IPS-15b (cell line): ENCODE results near the gene MYLK3.

ENCODE experiments used
- H3K27me3 ChIP-seq: one replicate; pipeline ENCODE4 v1.6.1; 2013; ENCODE audit warnings: low read length; ENCODE audit not compliant: control insufficient read depth, insufficient read depth
- H3K36me3 ChIP-seq: one replicate; pipeline ENCODE4 v1.6.1; 2013; ENCODE audit warnings: low read length; ENCODE audit not compliant: control insufficient read depth, insufficient read depth
- H3K4me1 ChIP-seq: one replicate; pipeline ENCODE4 v1.6.1; 2013; ENCODE audit warnings: mild to moderate bottlenecking, low read length; ENCODE audit not compliant: control insufficient read depth, insufficient read depth
- H3K4me3 ChIP-seq: one replicate; pipeline ENCODE4 v1.5.1; 2013; ENCODE audit warnings: low read depth, low read length
- H3K9ac ChIP-seq: one replicate; pipeline ENCODE4 v1.6.1; 2013; ENCODE audit warnings: low read depth, mild to moderate bottlenecking, low read length
- H3K9me3 ChIP-seq: one replicate; pipeline ENCODE4 v1.6.1; 2013; ENCODE audit warnings: mild to moderate bottlenecking, low read length; ENCODE audit not compliant: control insufficient read depth, insufficient read depth

MYLK3 gene

DNA sequence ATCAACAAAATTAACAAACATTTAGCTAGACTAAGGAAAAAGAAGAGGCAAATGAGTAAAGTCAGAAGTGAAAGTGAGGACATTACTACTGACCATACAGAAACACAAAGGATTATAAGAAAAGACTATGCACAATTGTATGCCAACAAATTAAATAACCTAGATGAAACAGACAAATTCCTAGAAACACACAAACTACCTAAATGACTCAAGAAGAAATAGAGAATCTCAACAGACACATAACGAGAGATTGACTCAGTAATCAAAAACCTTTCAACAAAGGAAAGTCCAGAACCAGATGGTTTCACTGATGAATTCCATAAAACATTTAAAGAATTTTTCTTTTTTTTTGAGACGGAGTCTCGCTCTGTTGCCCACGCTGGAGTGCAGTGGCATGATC is 35.7 kb upstream of the MYLK3 start:
- H3K4me3 ChIP-seq = no peak overlapping the region
- H3K4me1 ChIP-seq = peaks cover 8% of the 10 kb centered on the region
- H3K9me3 ChIP-seq = peaks cover under 1% of the 10 kb centered on the region
- H3K9ac ChIP-seq = no peak overlapping the region
- H3K27me3 ChIP-seq = no peaks in the 10 kb centered on the region
- no peaks in the 10 kb centered on the region for H3K36me3 ChIP-seq

DNA sequence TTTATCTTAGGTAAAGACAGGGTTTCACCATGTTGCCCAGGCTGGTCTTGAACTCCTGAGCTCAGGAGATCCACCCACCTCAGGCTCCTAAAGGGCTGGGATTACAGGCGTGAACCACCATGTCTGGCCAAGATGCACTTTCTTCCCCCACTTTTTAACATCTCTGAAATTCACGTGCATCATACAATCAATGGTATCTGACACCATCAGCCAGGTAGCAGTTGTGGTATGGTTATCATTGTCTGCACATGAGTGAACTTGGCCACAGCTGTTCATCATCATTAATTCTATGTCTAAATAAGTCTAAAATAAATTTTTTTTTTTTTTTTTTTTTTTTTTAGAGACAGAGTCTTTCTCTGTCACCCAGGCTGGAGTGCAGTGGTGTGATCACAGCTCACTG is 34.2 kb upstream of the MYLK3 start:
- Histone ChIP-seq H3K9ac (no peak overlapping the region), H3K4me1 (peaks cover 2% of the 10 kb centered on the region), H3K27me3 (no peaks in the 10 kb centered on the region), H3K4me3 (no peak overlapping the region), H3K9me3 (peaks cover 4% of the 10 kb centered on the region), H3K36me3 (no peaks in the 10 kb centered on the region)

DNA sequence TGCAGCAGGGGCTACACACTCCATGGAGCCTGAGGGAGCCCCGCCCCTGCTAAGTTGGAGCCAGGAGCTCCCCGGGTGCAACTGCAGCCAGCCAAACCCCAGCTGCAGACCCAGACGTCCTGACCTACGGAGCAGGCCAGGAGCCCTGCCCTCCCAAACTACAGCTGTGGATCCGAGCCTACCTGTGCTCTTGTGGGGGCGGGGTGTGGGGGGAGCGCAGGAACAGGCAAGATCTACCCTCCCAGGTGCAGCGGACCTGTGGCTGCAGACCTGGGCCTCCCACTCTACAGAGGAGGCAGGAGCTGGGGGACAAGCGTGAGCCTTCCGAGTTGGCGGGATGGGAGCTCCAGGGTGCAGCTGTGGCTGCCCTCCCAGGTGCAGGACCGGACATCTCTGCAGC is 29.7 kb upstream of the MYLK3 start:
- Histone ChIP-seq H3K27me3 (no peaks in the 10 kb centered on the region), H3K4me3 (no peak overlapping the region), H3K9me3 (peaks cover 4% of the 10 kb centered on the region), H3K9ac (no peak overlapping the region), H3K4me1 (no peaks in the 10 kb centered on the region), H3K36me3 (no peaks in the 10 kb centered on the region)

DNA sequence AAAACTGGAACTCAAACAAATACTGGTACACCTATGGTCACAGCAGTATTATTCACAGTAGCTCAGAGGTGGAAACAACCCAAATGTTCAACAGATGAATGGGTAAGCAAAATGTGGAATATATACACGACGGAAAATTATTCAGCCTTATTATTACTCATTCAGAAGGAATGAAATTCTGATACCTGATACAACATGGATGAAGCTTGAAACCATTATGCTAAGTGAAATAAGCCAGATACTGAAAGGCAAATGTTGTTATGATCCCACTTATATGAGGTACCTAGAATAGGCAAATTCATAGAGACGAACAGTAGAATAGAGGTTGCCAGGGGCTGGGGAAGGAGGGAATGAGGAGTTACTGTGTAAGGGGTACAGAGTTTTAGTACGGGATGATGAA is 27.1 kb upstream of the MYLK3 start:
- Histone ChIP-seq H3K36me3 (no peaks in the 10 kb centered on the region), H3K4me3 (no peak overlapping the region), H3K4me1 (no peaks in the 10 kb centered on the region), H3K27me3 (no peaks in the 10 kb centered on the region), H3K9me3 (peaks cover 4% of the 10 kb centered on the region), H3K9ac (no peak overlapping the region)

DNA sequence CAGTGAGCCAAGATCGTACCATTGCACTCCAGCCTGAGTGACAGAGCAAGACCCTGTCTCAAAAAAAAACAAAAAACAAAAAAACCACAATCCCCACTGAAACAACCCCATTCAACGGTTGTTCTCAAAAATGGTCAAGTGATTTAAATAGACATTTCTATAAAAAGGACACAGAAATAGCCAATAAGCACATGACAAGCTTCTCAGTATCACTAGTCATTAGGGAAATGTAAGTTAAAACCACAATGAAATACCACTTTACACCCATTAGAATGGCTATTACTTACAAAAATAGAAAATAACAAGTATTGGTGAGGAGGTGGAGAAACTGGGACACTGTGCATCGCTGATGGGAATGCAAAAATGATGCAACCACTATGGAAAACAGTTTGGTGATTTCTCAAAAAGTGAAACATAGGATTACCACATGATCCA is 26.6 kb upstream of the MYLK3 start:
- Histone ChIP-seq H3K4me1 (no peaks in the 10 kb centered on the region), H3K9ac (no peak overlapping the region), H3K4me3 (no peak overlapping the region), H3K36me3 (no peaks in the 10 kb centered on the region), H3K27me3 (no peaks in the 10 kb centered on the region), H3K9me3 (peaks cover 4% of the 10 kb centered on the region)

DNA sequence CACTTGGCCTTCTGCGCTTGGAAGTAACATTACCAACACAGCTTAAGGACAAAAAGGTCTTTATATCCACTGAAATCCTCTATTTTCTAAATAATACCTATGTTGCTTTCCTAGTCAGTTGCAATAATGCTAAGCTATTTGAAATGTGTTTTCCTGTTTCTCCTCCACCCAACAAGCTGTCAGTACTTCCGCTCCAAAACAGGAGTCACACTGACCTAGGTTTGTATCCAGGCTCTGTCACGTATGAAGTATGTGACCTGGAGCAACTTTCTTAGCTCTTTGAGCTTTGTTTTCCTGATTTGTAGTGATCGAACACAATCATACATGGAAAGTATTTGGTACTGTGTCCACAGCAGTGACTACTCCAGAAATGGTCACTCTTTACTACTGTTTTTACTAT is 24.3 kb upstream of the MYLK3 start:
- H3K36me3 ChIP-seq = no peaks in the 10 kb centered on the region

DNA sequence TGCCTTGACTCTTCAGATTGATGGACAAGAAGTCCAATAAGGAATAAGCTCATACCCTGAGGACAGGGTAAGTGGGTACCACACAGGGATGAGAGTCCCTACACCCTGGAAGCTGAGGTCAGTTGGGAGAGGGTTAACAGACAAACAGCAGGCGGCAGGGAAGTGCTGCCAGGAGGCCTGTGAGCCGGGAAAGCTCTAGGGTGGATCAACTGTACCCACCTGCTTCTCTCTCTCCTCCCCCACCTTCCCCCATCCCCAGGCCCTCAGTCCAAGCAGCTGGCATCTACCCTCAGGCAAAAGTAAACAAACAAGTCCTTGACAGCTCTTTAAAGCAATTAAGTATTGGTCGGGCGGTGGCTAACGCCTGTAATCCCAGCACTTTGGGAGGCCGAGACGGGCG is 20.7 kb upstream of the MYLK3 start:
- Histone ChIP-seq H3K27me3 (no peaks in the 10 kb centered on the region), H3K36me3 (no peaks in the 10 kb centered on the region), H3K4me1 (peaks cover 2% of the 10 kb centered on the region), H3K4me3 (no peak overlapping the region), H3K9me3 (no peaks in the 10 kb centered on the region), H3K9ac (no peak overlapping the region)

More for the DNA sequence above, 24.3 kb upstream of the MYLK3 start:
- Histone ChIP-seq H3K4me3 (no peak overlapping the region), H3K27me3 (no peaks in the 10 kb centered on the region), H3K9ac (no peak overlapping the region), H3K4me1 (peaks cover 2% of the 10 kb centered on the region), H3K9me3 (no peaks in the 10 kb centered on the region)

DNA sequence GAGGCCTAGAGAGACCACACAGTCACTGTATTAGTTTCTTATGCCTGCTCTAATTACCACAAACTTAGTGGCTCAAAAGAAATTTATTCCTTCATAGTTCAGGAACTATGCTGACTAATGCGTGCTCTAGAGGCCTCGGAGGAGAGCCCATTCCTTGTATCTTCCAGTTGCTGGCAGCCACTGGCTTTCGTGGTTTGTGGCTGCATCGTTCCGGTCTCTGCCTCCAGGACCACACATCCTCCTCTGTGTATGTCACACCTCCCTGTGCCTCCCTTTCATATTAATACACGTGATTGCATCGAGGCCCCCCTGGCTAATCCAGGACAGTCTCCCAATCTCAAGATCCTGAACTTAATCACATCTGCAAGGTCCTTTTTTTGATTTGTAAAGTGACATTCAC is 16.9 kb upstream of the MYLK3 start:
- Histone ChIP-seq H3K36me3 (no peaks in the 10 kb centered on the region), H3K9ac (no peak overlapping the region), H3K4me1 (peaks cover 5% of the 10 kb centered on the region), H3K27me3 (no peaks in the 10 kb centered on the region), H3K9me3 (no peaks in the 10 kb centered on the region), H3K4me3 (no peak overlapping the region)

DNA sequence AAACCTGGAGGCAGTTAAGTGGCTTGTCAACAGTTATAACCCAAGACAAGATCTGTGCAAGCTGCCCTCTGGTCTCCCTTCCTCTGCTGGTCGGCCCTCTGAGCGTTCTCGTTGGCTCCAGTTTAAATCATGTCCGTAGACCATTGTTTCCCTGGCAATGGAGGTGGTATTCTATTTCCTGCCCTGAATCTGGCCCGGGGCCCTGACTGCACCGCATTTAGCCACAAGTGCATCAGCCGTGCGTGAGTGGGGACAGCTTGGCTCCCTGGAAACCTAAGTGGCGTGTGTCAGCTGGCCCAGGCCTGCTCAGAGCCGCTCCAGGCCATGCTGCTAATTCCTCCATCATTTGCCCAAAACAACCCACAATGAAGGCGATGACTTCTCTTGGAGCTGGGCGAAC is 15.0 kb upstream of the MYLK3 start:
- H3K4me3 ChIP-seq = no peak overlapping the region
- H3K4me1 ChIP-seq = peaks cover 3% of the 10 kb centered on the region
- H3K36me3 ChIP-seq = no peaks in the 10 kb centered on the region
- H3K9me3 ChIP-seq = no peaks in the 10 kb centered on the region
- H3K27me3 ChIP-seq = no peaks in the 10 kb centered on the region
- no peak overlapping the region for H3K9ac ChIP-seq

DNA sequence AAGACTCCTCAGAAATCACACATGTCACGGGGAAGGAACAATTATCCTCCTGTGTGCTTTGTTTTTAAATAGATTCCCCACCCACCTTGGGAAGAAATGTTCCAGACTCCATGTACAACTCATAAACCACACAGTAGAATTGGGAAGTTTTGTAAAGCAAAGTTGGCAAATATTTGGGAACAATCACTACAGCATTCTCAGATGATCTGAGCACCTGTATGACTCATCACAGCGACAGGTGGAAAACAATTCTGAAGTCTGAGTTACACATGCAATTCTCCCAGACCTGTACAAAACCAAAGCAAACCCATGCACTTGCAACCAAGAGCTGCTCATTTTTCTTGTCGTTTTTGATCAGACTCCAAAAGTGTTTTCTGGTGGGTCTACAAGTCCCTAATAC is 14.4 kb upstream of the MYLK3 start:
- Histone ChIP-seq H3K27me3 (no peaks in the 10 kb centered on the region), H3K36me3 (no peaks in the 10 kb centered on the region), H3K9ac (no peak overlapping the region), H3K4me1 (peaks cover 3% of the 10 kb centered on the region), H3K9me3 (no peaks in the 10 kb centered on the region), H3K4me3 (no peak overlapping the region)

DNA sequence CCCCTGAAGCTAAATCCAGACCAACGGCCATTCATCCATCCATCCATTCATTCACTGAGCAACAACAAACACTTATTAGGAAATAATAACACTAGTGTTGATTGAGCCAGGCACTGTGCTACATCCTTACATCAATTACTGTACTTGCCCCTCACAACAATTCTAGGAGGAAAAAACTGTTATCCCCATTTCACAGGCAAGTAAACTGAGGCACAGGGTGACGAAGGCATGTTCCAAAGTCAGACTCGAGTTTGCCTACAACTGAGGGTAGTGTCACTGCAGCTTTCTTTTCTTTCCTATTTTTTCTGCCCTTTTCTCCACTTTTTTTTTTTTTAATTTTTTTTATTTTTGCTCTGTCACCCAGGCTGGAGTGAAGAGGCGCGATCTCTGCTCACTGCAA is 11.2 kb upstream of the MYLK3 start:
- Histone ChIP-seq H3K9me3 (no peaks in the 10 kb centered on the region), H3K4me3 (no peak overlapping the region), H3K36me3 (no peaks in the 10 kb centered on the region), H3K9ac (no peak overlapping the region), H3K27me3 (no peaks in the 10 kb centered on the region), H3K4me1 (peaks cover 3% of the 10 kb centered on the region)

DNA sequence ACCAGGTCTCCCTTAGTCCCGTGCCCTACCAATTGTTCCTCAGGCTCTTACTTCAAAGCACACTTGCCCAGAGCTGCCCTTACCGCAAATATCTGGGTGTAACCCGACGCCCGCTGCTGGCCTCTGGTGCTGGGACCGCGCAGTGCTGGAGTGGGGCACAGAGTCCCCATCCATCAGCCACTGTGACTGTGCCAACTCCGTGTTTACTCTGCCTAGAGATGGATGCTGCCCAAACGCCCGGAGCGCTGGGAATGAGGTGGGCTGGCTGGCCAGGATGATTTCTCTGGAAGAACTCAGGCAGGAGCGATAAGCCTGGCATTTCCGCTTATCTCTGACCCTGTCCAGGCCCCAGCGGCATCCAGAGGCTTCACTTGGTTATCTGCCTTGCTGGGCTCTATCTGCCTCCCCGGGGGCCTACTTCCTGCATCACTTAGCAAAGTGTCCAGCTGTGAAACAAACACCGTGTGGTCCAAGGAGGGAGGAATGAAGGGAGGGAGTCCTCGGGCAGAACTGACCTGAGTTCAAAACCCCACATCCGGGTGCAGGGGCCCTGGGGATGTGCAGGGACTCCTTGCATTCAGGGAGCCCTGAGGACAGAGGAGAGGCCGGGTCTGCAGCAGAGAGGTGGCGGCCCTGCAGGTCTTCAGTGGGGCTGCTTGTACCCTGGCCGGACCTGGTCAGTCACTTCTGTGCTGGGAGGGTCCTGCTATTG is 9.4 kb upstream of the MYLK3 start:
- Histone ChIP-seq H3K4me3 (no peak overlapping the region), H3K4me1 (peaks cover 3% of the 10 kb centered on the region), H3K36me3 (no peaks in the 10 kb centered on the region), H3K27me3 (no peaks in the 10 kb centered on the region), H3K9ac (no peak overlapping the region), H3K9me3 (no peaks in the 10 kb centered on the region)
